ENCODE data around the gene SERPIND1.

The SERPIND1 gene

DNA sequence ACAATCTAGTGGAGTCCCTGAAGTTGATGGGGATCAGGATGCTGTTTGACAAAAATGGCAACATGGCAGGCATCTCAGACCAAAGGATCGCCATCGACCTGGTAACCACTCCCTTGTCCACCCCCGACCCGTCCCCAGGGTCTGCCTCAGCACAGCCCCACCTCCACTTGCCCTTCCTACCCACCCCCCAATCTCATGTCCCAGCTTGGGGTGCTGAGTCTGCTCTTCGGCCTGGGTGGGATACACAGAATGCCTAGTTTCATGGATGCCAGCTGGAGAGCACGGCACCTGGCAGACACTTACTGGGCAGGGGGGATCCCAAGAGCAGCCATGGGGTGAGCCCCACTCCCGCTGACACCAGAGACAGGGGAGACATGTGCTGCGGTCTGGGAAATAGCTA lies 12.1 kb downstream of the SERPIND1 start (continued):
- TF ChIP-seq ZNF23 (tag by site-specific recombination; IDR thresholded peaks at IDR 0.05; ENCODE audit: borderline replicate concordance) = no peak
- no peak for TF ChIP-seq ZBTB7A (tag by site-specific recombination; IDR thresholded peaks at IDR 0.05; ENCODE audit: low read depth)
- no peak for TF ChIP-seq ZNF302 (tag by site-specific recombination; IDR thresholded peaks at IDR 0.05; ENCODE audit: low read depth)

DNA sequence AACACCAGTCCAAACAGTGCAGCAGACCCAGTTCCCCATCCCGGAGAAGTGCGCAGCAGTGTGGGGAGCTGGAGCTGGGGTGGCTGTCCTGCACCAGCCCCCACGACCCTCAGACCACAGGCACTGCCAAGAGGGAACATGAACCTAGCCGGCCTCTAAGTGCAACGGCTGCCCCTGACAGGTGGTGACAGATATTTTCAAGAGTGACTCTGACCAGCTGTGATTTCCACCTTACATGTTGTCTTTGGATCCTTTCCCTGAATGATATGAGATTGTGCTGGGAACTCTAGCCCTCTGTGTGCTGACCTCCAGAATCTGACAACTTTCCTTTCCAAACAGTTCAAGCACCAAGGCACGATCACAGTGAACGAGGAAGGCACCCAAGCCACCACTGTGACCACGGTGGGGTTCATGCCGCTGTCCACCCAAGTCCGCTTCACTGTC lies 12.6 kb downstream of the SERPIND1 start:
- ChIA-PET POLR2A (no interaction called here), CTCF (interaction anchor here (0.8 to 4.0 kb wide), 5 partner anchors 8 to 36 kb away, joined by 3 to 34 read pairs (median 3); no protein-coding TSS in a partner anchor)
- Histone ChIP-seq H3K27ac (ENCODE audit: extremely low read depth, low read depth, low read length) (no peak overlapping the region), H3K36me3 (ENCODE audit: control insufficient read depth in 2 of 2, insufficient read depth in 1 of 2, low read length in 2 of 2) (peaks cover 3 to 68% of the 10 kb centered on the region in 2 experiments; a peak in 2 of 3 replicates), H3K4me1 (ENCODE audit: control insufficient read depth, insufficient read depth, low read length) (no peaks in the 10 kb centered on the region), H3K9me3 (ENCODE audit: control insufficient read depth, insufficient read depth, low read depth, low read length) (no peaks in the 10 kb centered on the region), H3K4me3 (ENCODE audit: low read depth, low read length) (no peak overlapping the region)
- TF ChIP-seq, protein P1, sequence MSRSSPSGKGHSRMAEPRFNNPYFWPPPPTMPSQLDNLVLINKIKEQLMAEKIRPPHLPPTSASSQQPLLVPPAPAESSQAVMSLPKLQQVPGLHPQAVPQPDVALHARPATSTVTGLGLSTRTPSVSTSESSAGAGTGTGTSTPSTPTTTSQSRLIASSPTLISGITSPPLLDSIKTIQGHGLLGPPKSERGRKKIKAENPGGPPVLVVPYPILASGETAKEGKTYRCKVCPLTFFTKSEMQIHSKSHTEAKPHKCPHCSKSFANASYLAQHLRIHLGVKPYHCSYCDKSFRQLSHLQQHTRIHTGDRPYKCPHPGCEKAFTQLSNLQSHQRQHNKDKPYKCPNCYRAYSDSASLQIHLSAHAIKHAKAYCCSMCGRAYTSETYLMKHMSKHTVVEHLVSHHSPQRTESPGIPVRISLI (tag by site-specific recombination; IDR thresholded peaks at IDR 0.05) = no peak
- TF ChIP-seq ZNF341 (tag by site-specific recombination; IDR thresholded peaks at IDR 0.05; ENCODE audit: low read depth) (no peak), ZNF302 (tag by site-specific recombination; IDR thresholded peaks at IDR 0.05; ENCODE audit: low read depth) (no peak)
- TF ChIP-seq, protein P2, sequence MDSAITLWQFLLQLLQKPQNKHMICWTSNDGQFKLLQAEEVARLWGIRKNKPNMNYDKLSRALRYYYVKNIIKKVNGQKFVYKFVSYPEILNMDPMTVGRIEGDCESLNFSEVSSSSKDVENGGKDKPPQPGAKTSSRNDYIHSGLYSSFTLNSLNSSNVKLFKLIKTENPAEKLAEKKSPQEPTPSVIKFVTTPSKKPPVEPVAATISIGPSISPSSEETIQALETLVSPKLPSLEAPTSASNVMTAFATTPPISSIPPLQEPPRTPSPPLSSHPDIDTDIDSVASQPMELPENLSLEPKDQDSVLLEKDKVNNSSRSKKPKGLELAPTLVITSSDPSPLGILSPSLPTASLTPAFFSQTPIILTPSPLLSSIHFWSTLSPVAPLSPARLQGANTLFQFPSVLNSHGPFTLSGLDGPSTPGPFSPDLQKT (IDR thresholded peaks at IDR 0.05; ENCODE audit: borderline replicate concordance, low read depth, low read length) = no peak

DNA sequence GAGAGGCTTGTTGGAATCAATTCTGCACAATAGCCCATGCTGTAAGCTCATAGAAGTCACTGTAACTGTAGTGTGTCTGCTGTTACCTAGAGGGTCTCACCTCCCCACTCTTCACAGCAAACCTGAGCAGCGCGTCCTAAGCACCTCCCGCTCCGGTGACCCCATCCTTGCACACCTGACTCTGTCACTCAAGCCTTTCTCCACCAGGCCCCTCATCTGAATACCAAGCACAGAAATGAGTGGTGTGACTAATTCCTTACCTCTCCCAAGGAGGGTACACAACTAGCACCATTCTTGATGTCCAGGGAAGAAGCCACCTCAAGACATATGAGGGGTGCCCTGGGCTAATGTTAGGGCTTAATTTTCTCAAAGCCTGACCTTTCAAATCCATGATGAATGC lies 13.3 kb downstream of the SERPIND1 start:
- Histone ChIP-seq H3K4me3 (ENCODE audit: low read depth, low read length) (no peak overlapping the region), H3K9me3 (ENCODE audit: control insufficient read depth, insufficient read depth, low read depth, low read length) (no peaks in the 10 kb centered on the region), H3K4me1 (ENCODE audit: control insufficient read depth, insufficient read depth, low read length) (no peaks in the 10 kb centered on the region), H3K36me3 (ENCODE audit: control insufficient read depth in 2 of 2, insufficient read depth in 1 of 2, low read length in 2 of 2) (peaks cover 6 to 66% of the 10 kb centered on the region in 2 experiments; a peak in 2 of 3 replicates), H3K27ac (ENCODE audit: extremely low read depth, low read depth, low read length) (no peak overlapping the region)
- TF ChIP-seq, protein P3, sequence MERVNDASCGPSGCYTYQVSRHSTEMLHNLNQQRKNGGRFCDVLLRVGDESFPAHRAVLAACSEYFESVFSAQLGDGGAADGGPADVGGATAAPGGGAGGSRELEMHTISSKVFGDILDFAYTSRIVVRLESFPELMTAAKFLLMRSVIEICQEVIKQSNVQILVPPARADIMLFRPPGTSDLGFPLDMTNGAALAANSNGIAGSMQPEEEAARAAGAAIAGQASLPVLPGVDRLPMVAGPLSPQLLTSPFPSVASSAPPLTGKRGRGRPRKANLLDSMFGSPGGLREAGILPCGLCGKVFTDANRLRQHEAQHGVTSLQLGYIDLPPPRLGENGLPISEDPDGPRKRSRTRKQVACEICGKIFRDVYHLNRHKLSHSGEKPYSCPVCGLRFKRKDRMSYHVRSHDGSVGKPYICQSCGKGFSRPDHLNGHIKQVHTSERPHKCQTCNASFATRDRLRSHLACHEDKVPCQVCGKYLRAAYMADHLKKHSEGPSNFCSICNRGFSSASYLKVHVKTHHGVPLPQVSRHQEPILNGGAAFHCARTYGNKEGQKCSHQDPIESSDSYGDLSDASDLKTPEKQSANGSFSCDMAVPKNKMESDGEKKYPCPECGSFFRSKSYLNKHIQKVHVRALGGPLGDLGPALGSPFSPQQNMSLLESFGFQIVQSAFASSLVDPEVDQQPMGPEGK (tag by site-specific recombination; IDR thresholded peaks at IDR 0.05) = no peak
- TF ChIP-seq ZNF221 (tag by site-specific recombination; IDR thresholded peaks at IDR 0.05; ENCODE audit: borderline replicate concordance) = no peak
- TF ChIP-seq, protein P4, sequence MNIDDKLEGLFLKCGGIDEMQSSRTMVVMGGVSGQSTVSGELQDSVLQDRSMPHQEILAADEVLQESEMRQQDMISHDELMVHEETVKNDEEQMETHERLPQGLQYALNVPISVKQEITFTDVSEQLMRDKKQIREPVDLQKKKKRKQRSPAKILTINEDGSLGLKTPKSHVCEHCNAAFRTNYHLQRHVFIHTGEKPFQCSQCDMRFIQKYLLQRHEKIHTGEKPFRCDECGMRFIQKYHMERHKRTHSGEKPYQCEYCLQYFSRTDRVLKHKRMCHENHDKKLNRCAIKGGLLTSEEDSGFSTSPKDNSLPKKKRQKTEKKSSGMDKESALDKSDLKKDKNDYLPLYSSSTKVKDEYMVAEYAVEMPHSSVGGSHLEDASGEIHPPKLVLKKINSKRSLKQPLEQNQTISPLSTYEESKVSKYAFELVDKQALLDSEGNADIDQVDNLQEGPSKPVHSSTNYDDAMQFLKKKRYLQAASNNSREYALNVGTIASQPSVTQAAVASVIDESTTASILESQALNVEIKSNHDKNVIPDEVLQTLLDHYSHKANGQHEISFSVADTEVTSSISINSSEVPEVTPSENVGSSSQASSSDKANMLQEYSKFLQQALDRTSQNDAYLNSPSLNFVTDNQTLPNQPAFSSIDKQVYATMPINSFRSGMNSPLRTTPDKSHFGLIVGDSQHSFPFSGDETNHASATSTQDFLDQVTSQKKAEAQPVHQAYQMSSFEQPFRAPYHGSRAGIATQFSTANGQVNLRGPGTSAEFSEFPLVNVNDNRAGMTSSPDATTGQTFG (tag by site-specific recombination; IDR thresholded peaks at IDR 0.05; ENCODE audit: borderline replicate concordance) = no peak
- TF ChIP-seq ZNF341 (tag by site-specific recombination; IDR thresholded peaks at IDR 0.05; ENCODE audit: low read depth) = peak; percentile 47
- CTCF ChIA-PET = interaction anchor here (0.8 kb wide), 1 partner anchor 23 kb away, joined by 3 read pairs; no protein-coding TSS in a partner anchor
- POLR2A ChIA-PET = no interaction called here

DNA sequence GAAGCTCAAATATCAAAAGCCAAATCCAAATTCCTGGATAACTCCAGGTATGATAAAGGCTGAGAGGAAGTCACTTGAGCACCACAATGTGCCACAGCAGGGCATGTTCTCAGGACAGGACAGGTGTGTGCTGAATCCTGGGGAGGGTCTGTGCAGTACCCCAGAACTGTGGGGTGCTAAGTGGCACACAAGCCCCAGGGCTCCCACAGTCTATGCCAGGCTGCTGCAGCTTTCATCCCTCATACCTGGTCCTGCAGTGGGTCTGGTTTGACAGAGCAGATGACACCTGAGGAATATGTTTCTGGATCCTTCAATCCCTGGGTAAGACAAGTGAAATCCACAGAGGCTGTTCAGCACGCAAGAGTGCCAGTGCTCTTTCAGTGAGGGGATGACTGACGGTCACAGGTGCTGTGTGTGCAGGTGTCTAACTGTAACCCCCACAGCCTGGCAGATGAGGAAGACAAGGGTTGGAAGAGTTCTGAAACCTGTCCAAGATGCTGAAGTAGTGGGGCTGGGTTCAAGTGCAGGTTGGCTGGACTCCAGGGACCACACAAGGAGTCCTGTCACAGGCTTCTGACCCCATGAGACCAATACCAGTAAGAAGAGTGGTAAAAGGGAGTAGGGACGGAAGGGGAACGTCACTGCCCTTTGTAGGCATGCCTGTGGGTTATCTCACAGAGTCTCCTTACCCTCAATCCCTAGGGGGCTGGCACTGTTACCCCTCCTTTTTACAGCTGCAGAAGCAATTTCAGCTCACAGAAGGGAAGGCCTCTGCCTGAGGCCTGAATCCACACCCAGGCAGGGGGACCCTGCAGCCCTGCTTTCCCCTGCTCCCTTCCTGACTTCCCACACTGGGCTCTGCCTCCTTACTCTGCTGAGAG lies 14.1 kb downstream of the SERPIND1 start:
- ChIA-PET POLR2A (no interaction called here), CTCF (no interaction called here)
- Histone ChIP-seq H3K4me3 (ENCODE audit: low read depth, low read length) (no peak overlapping the region), H3K27ac (ENCODE audit: extremely low read depth, low read depth, low read length) (no peak overlapping the region), H3K4me1 (ENCODE audit: control insufficient read depth, insufficient read depth, low read length) (no peaks in the 10 kb centered on the region), H3K36me3 (ENCODE audit: control insufficient read depth in 2 of 2, insufficient read depth in 1 of 2, low read length in 2 of 2) (peaks cover 9 to 66% of the 10 kb centered on the region in 2 experiments; a peak in 2 of 3 replicates), H3K9me3 (ENCODE audit: control insufficient read depth, insufficient read depth, low read depth, low read length) (no peaks in the 10 kb centered on the region)
- no peak for TF ChIP-seq ZNF404 (tag by site-specific recombination; IDR thresholded peaks at IDR 0.05)
- TF ChIP-seq ZNF184 (tag by site-specific recombination; IDR thresholded peaks at IDR 0.05) = no peak
- TF ChIP-seq ZNF701 (tag by site-specific recombination; IDR thresholded peaks at IDR 0.05) = no peak
- TF ChIP-seq OVOL3 (tag by site-specific recombination; IDR thresholded peaks at IDR 0.05) = no peak
- TF ChIP-seq ZNF133 (tag by site-specific recombination; IDR thresholded peaks at IDR 0.05) = no peak
- TF ChIP-seq ZFHX2 (tag by site-specific recombination; conservative IDR thresholded peaks at IDR 0.05) = no peak
- no peak for TF ChIP-seq ZNF843 (tag by site-specific recombination; IDR thresholded peaks at IDR 0.05)
- no peak for TF ChIP-seq ZNF140 (tag by site-specific recombination; IDR thresholded peaks at IDR 0.05)
- TF ChIP-seq, protein P5, sequence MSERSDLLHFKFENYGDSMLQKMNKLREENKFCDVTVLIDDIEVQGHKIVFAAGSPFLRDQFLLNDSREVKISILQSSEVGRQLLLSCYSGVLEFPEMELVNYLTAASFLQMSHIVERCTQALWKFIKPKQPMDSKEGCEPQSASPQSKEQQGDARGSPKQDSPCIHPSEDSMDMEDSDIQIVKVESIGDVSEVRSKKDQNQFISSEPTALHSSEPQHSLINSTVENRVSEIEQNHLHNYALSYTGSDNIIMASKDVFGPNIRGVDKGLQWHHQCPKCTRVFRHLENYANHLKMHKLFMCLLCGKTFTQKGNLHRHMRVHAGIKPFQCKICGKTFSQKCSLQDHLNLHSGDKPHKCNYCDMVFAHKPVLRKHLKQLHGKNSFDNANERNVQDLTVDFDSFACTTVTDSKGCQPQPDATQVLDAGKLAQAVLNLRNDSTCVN (tag by site-specific recombination; optimal IDR thresholded peaks at IDR 0.05) = no peak
- no peak for TF ChIP-seq ZNF664 (tag by site-specific recombination; IDR thresholded peaks at IDR 0.05)

Data from HEK293 (cell line).